ENCODE data around the gene ERBB4.

DNA sequence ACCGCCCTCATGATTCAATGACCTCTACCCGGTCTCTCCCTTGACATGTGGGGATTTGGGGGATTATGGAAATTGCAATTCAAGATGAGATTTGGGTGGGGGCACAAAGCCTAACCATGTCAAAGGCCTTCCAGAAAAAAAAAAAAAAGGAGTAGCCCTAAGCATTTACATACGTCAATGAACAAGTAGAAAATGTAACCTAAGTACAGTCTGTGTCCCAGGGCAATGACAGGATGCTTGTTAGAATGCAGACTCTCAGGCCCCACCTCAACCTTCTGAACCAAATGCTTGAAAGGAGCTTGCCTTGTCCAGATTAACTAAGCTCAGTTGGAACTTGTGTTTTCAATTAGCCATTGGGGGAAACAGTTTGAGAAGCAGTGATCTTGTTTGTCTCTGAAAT, 1180.1 kb downstream of the ERBB4 start:
- TF ChIP-seq POLR2A (IDR thresholded peaks at IDR 0.05), result no peak
- TF ChIP-seq, protein P1, sequence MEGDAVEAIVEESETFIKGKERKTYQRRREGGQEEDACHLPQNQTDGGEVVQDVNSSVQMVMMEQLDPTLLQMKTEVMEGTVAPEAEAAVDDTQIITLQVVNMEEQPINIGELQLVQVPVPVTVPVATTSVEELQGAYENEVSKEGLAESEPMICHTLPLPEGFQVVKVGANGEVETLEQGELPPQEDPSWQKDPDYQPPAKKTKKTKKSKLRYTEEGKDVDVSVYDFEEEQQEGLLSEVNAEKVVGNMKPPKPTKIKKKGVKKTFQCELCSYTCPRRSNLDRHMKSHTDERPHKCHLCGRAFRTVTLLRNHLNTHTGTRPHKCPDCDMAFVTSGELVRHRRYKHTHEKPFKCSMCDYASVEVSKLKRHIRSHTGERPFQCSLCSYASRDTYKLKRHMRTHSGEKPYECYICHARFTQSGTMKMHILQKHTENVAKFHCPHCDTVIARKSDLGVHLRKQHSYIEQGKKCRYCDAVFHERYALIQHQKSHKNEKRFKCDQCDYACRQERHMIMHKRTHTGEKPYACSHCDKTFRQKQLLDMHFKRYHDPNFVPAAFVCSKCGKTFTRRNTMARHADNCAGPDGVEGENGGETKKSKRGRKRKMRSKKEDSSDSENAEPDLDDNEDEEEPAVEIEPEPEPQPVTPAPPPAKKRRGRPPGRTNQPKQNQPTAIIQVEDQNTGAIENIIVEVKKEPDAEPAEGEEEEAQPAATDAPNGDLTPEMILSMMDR (IDR thresholded peaks at IDR 0.05), result no peak

Measured in lower leg skin (tissue), 3 donors.